ENCODE measurements around the gene OTP.

OTP gene

GRCh38 chr5:77637998-77638762 lies at the start of gene OTP:
OTP (minus strand) TSS chr5:77638713; CDS start chr5:77638549, 164 bp downstream.
- no peak for DNase-seq (ENCODE audit: low read depth in 2 of 2)

- no peak for DNase-seq (ENCODE audit: low read depth in 2 of 2)
Observed at GRCh38 chr5:77683171-77683732, 44.7 kb upstream of the OTP start.

- DNase-seq (ENCODE audit: low read depth in 2 of 2), result no peak
Observed at GRCh38 chr5:77670526-77670925, 32.0 kb upstream of the OTP start.

GRCh38 chr5:77669677-77670076 lies 31.2 kb upstream of the OTP start:
- no peak for DNase-seq (ENCODE audit: low read depth in 2 of 2)

- no peak for DNase-seq (ENCODE audit: low read depth in 2 of 2)
Observed at GRCh38 chr5:77663090-77663863, 24.8 kb upstream of the OTP start.

- DNase-seq (ENCODE audit: low read depth in 2 of 2), result no peak
Observed at GRCh38 chr5:77662635-77663034, 24.1 kb upstream of the OTP start.

- DNase-seq (ENCODE audit: low read depth in 2 of 2), result no peak
Observed at GRCh38 chr5:77658662-77659061, 20.1 kb upstream of the OTP start.

- DNase-seq (ENCODE audit: low read depth in 2 of 2), result no peak
Observed at GRCh38 chr5:77651343-77651742, 12.8 kb upstream of the OTP start.

GRCh38 chr5:77650686-77651085 lies 12.2 kb upstream of the OTP start:
- no peak for DNase-seq (ENCODE audit: low read depth in 2 of 2)

- no peak for DNase-seq (ENCODE audit: low read depth in 2 of 2)
Observed at GRCh38 chr5:77649776-77650175, 11.3 kb upstream of the OTP start.

GRCh38 chr5:77645995-77646639 lies 7.6 kb upstream of the OTP start:
- no peak for DNase-seq (ENCODE audit: low read depth in 2 of 2)

- DNase-seq (ENCODE audit: low read depth in 2 of 2), result peak in 1 of 2 donors; percentile 49
Observed at GRCh38 chr5:77645158-77645994, 6.9 kb upstream of the OTP start.

- no peak for DNase-seq (ENCODE audit: low read depth in 2 of 2)
Observed at GRCh38 chr5:77644371-77645157, 6.1 kb upstream of the OTP start.

- DNase-seq (ENCODE audit: low read depth in 2 of 2), result no peak
Observed at GRCh38 chr5:77643654-77644370, 5.3 kb upstream of the OTP start.

GRCh38 chr5:77642738-77643653 lies 4.5 kb upstream of the OTP start:
- DNase-seq (ENCODE audit: low read depth in 2 of 2), result no peak

- DNase-seq (ENCODE audit: low read depth in 2 of 2), result no peak
Observed at GRCh38 chr5:77641963-77642737, 3.6 kb upstream of the OTP start.

- no peak for DNase-seq (ENCODE audit: low read depth in 2 of 2)
Observed at GRCh38 chr5:77641397-77641943, 3.0 kb upstream of the OTP start.
